Measurements from ENCODE around the gene ABTB2. TPM values are rescaled to one million over a fixed set of nuclear protein-coding genes. Genes with fewer than 3 reads are reported as not detected.

The ABTB2 gene
- polyA plus RNA-seq, 1 donor, result 8.3 TPM

DNA sequence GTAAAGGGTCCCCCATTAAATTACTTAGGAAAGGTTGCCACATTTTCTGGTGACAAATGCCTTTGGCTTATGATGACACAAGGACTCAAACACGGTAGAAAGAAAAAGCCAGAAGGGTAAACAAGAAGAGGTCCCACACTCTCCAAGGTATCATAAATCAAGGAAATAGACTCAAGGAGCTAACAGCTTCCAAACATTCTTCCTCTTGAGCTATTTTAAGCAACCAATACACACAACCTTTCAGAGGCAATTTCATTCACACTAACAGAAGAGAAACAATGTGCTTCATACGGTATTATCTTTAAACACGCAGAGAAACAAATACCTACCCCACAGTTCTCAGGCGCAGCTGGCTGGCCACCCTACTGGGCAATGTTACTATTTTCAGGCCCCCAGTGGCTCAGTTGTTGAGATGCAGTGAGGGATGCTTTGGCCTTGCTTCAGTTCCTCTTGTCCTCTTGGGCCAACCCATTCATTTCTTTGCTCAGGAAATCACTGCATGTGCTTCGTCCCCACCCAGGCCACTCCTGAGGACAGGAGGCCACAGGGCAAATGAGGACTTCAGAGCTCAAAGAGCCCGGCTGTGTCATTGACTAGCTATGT lies 15.8 kb downstream of the ABTB2 start:
- no peak for DNase-seq (ENCODE audit: low read depth)

GRCh38 chr11:34341096-34341495 lies 16.7 kb downstream of the ABTB2 start:
- no peak for DNase-seq (ENCODE audit: low read depth)

DNA sequence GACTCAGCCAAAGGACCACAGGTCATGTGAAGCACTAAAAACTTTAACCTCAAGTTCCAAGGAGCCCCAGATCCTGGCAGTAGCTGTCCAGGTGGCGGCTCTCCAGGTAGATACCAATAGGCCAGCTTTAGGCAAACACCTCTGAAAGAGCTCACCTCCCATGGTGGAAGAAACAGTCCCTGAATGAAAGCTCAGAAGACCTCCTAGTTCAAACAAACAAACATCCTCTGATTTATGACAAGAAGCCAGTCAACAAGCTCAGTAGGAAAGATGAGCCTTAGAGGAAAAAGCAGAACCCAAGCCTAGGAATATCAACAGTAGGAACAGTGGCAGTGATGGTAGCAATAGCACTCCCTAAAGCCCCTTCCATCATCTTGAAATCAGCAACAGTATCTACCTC lies 17.2 kb downstream of the ABTB2 start:
- no peak for DNase-seq (ENCODE audit: low read depth)

DNA sequence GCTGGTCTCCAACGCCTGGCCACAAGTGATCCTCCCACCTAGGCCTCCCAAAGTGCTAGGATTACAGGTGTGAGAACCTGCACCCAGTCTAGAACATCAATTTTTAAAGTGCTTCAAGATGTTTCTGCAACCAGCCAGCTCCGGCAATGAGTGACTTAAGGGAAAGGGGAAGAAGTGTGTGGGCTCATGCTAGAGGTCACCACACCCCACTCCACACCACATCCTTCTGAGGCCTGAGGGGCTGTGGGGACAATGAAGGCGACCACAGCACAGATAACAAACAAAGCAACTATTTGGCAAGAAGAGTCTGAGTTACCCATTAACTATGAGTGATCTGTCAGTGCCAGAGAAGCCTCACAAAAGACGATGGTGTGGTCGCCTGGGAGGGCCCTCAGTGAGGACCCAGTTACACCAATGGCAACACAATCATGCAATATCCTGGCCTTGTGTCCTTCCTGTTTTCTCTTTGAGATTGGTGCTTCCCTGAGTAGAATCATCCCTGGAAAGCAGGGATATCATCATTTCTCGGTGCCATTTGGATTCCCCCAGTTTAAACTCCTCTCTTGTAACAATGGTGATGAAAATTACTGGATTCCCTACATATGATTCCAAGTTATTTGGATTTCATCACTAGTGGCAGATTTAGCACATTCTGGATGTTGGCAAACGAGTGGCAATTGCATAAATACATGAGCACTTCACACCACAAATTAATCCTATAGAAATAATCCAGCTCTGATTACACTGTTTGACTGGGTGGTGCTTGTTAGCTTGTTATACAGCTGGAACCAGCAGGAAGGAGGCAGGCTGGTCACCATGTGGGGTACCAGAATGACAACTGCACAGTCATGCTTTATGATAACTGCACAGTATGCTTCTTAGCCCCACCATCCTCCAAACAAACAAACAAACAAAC lies 18.4 kb downstream of the ABTB2 start:
- no peak for DNase-seq (ENCODE audit: low read depth)

- no peak for DNase-seq (ENCODE audit: low read depth)
Measured at GRCh38 chr11:34337016-34337415, 20.8 kb downstream of the ABTB2 start.

GRCh38 chr11:34335801-34336200 lies 22.0 kb downstream of the ABTB2 start:
- no peak for DNase-seq (ENCODE audit: low read depth)

DNA sequence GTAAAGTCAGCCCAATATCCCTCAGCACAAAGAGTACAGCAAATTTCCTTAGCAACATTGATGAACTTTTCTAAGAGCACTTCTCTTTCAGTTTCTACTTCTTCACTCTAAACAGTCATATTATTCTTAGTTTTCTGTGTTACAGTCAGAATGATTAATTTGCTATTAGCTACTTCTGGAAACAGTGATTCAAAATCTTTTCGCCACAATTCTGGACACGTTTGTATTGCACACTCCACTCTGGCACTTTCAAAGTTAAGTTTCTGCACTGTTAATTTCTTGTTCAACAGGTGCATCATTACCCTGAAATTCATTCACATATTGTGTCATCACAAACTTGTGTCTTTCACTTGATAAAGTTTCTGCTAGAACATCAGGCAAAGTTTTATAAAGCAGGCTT lies 22.5 kb downstream of the ABTB2 start:
- no peak for DNase-seq (ENCODE audit: low read depth)

DNA sequence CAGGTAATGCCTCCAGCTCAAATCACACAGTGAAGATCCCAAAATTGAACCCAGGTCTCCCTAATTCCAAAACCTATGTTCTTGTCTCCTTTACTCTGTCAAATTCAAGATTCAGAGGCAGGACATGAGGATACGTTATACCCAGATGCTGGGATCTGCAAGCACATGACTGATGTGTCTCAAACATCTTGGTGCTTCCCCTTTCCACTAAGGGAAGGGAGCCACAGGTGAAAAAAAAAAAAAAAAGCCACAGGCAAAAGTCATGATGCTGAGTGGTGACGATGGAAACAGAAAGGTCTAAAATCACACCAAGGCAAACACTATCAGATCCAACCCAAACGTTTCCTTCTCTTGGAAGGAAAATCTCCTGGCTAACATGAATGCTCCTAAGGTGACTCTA lies 24.0 kb downstream of the ABTB2 start:
- no peak for DNase-seq (ENCODE audit: low read depth)

- DNase-seq (ENCODE audit: low read depth), result no peak
Measured at GRCh38 chr11:34332524-34332923, 25.3 kb downstream of the ABTB2 start.

DNA sequence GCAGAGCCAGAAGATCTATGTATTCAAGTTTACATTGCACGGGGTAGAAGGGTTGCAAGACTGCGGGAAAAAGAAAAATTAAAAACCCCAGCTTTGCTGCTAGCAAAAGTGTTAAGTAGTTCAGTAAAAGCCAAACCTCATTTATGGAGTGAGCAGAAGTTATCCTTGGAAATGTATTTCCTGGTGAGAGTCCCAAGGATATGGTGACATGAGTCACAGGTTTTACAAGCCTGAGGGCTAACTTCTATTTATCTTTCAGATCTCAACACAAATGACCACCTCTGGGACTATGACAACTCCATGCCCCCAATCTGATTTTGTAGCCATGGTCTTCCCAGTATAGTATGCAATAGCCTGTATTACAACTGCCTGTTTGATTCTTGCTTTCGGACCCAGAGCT lies 26.1 kb downstream of the ABTB2 start:
- no peak for DNase-seq (ENCODE audit: low read depth)

GRCh38 chr11:34331329-34331728 lies 26.5 kb downstream of the ABTB2 start:
- DNase-seq (ENCODE audit: low read depth), result no peak

DNA sequence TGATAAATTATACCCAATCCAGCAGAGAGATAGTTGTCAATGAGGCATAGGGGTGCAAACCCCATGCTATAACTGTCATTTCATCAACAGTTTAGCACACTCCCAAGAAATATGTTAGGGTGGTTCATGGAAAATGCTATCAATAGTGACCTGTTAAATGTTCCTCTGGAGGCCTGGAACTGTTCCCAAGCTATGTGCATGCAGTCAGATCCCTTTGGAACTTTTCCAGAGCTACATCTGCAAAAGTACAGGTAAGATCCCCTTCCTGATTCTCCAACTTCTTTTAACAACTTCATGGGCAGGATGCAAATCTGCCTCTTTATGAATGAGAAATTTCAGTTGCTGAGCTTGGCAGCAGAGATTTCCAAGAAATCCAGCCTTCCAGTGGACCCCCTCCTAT lies 27.2 kb downstream of the ABTB2 start:
- no peak for DNase-seq (ENCODE audit: low read depth)

DNA sequence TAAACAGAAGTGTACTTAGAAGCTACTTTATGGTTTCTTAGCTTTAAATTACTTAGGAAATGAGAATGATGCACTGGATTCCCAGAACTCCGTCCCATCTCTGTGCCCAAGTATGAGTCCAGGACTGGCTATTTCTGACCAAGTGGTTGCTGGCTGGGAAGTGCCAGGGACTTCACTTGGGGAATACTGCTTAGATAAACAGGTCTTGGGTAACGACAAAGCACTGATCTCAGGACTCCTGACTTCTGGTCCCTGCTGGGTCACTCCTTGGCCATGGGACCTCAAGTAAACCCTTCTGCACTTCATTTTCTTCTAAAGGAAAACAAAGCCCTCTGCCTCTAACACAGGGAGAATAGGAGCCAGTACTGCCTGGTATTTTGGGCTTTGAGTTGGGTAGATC lies 27.9 kb downstream of the ABTB2 start:
- no peak for DNase-seq (ENCODE audit: low read depth)

- DNase-seq (ENCODE audit: low read depth), result no peak
Measured at GRCh38 chr11:34328632-34328910, 29.2 kb downstream of the ABTB2 start.

DNA sequence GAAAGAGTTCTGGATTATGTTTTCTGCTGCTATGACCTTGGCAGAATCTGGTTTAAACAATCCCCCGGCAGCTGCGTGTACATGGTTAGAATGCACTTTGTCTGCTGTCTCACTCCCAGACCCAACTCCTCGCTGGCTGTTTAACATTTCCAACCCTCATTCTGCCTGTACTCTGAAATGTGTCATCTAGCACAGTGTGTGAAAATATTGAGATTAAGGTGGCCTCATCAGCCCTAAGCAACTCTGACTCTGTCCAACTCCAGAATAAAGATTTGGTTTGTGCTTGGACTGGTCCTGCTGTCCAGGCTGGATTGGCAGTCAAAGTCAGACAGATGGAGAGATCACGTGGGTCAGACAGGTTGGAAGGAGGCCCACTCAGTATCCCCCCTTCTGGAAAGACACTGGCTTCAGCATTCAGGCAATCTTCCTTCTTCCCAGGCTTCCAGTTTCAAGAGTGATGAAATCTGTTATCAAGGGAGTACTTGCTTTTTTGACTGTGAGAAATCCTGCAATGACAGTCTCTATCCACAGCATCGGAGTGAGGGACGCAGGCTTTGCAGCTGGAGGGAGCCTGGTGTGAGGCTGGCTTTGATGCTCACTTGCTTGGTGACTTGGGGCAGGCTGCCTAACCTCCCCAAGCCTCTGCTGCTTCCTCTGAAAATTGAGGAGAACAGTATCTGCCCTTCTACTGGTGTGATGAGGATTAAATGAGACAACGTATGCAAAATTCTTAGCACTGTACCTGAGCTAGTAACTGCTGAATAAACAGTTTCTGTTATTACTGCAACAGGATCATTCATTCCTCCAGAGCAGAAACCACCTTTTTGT lies 29.8 kb downstream of the ABTB2 start:
- peak; percentile 83 for DNase-seq (ENCODE audit: low read depth)

DNA sequence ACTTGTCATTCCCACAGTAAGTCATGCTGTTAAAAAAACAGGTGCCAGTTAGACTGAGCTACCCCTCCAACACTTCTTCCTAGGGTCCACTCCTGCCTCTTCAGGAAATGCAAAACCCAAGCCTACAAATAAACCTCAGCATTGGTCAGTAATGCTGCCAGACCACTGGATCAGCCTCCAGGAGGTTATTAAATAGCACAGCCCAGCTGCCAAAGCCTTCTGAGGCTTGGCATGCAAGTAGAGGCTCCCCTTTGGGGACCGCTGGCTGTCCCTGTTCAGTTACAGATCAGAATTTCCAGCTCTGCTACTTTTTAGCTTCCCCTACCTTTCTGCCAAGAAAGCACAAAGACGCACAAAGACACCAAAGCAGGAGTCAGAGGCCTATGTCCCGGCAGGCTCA lies 33.3 kb downstream of the ABTB2 start:
- no peak for DNase-seq (ENCODE audit: low read depth)

GRCh38 chr11:34323601-34324000 lies 34.2 kb downstream of the ABTB2 start:
- DNase-seq (ENCODE audit: low read depth), result no peak

- DNase-seq (ENCODE audit: low read depth), result no peak
Measured at GRCh38 chr11:34318111-34319037, 39.4 kb downstream of the ABTB2 start.

GRCh38 chr11:34317666-34318065 lies 40.1 kb downstream of the ABTB2 start:
- DNase-seq (ENCODE audit: low read depth), result no peak

DNA sequence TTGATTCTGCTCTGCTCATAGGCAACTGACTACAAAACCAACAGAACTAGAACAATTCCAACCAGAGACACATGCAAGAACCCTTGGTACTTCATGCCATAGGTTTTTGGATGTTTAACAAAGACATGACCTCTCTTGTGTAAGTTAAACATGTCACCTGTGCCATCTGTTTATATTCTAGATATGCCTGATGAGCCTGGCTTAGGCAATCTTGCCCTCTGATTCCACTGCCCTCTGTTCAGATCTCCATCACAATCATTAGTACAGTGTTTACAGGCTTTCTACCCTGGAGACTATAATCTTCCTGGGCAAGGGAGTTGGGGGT lies 40.8 kb downstream of the ABTB2 start:
- DNase-seq (ENCODE audit: low read depth), result no peak

DNA sequence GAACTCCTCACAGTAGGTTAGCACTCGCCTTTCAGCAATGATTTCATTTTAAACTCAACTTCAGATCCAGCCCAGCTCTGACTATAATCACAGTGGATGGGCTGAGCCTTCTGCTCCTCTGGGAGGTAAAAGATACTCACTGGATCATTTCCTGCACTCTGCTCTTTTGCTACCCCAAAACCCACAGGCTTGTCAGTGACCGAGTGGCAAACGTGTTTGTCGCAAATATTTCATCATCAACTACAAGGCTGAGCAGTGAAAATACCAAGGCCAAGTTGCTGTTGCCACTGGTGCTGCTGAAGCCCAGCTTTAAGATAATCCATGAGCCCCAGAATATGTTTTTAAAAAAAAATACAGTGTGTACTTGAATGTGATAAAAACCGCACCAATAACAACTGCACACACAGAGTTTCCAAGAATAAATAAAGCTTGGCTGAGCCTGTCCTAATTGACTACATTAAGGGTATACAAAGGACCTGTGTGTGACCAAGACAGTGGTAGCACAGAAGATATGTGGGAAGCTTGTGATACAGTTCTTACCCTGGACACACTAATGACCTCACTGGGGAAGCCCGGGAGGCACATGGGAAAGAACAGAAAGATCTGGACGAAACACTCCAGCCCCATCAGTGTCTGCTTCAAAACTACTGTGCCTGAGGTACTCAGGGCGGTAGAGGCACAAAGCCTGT lies 41.3 kb downstream of the ABTB2 start:
- no peak for DNase-seq (ENCODE audit: low read depth)
